ENCODE data around the gene ASB13.

The ASB13 gene

GRCh38 chr10:5650664-5651387 is 15.6 kb downstream of the ASB13 start:
- ChIA-PET POLR2A (no interaction called here), CTCF (interaction anchor here (1.3 to 1.9 kb wide), 2 partner anchors 19 to 21 kb away, joined by 3 to 11 read pairs; no protein-coding TSS in a partner anchor)
- TF ChIP-seq CTCF (IDR thresholded peaks at IDR 0.05; ENCODE audit: control extremely low read depth, extremely low read depth, low read depth, missing control alignments) = no peak
- no peak for DNase-seq (ENCODE audit: extremely low spot score)

DNA sequence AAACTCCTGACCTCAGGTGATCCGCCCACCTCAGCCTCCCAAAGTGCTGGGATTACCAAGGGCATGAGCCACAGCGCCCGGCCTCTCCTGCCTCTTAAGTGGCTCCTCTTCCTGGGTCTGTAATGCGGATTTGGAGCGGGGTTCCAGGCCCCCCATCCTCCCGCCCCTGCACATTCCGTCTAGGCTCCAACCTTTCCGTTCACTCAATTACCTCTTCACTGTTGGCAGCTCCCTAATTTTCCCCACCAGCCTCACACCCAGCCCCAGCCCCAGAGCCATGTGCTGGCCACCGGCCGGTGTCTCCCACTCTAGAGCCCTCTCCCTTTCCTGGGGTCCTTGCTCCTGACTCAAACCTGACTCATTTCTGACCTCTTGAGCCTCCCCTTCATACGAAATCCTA is 16.6 kb downstream of the ASB13 start:
- POLR2A ChIA-PET = no interaction called here
- CTCF ChIA-PET = no interaction called here
- TF ChIP-seq CTCF (IDR thresholded peaks at IDR 0.05; ENCODE audit: control extremely low read depth, extremely low read depth, low read depth, missing control alignments) = no peak
- no peak for DNase-seq (ENCODE audit: extremely low spot score)

DNA sequence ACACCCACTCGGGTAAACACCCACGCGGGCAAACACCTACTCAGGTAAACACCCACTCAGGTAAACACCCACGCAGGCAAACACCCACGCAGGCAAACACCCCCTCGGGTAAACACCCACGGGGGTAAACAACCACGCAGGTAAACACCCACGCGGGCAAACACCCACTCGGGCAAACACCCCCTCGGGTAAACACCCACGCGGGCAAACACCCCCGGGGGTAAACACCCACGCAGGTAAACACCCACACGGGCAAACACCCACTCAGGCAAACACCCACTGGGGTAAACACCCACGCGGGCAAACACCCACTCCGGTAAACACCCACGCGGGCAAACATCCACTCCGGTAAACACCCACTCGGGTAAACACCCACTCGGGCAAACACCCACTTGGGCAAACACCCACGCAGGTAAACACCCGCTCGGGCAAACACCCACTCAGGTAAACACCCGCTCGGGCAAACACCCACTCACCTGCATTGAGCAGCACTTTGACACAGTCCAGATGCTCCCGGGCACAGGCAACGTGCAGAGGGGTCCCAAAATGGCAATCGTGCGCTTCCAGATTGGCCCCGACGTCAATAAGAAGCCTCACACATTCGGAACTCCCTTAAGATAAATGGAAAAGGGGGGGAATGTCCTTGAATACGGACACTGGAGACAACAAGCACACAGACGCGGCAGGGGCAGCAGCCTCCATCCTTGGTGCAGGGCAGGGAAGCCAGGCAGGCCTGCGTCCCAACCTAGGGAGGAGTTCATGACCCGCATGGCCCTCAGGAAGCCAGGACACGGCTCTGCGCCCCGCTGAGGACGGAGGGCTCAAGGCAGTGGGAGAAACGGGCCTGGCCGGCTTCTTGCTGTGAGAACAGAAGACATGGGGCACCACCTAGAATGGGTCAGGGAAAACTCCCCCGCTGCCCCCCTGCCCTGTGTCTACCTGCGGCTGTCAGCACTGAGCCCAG is 17.6 kb downstream of the ASB13 start:
- TF ChIP-seq CTCF (IDR thresholded peaks at IDR 0.05; ENCODE audit: control extremely low read depth, extremely low read depth, low read depth, missing control alignments) = no peak
- ChIA-PET CTCF (no interaction called here), POLR2A (no interaction called here)
- DNase-seq (ENCODE audit: extremely low spot score) = no peak

DNA sequence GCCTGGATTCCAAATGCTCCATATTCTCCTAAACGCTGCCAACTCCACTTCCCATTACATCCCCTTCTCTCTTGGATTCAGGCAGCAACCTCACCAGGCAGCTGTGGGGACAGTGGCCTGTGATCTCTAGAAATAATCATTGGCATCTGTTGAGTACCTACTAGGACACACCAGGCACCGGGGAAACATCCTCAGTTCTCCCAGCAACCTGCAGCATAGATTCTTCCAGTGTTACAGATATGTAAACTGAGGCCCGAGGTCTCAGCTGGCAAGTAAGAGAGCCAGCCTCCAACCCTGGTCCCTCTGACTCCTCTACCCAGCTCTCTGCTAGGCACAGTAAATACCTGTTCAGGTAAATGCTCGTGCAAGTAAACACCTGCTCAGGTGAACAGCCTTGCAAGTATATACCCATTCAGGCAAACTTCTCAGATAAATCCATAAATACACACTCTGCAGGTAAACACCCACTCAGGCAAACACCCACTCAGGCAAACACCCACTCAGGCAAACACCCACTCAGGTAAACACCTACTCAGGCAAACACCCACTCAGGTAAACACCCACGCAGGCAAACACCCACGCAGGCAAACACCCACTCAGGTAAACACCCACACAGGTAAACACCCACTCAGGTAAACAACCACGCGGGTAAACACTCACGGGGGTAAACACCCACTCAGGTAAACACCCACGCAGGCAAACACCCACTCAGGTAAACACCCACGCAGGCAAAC is 18.7 kb downstream of the ASB13 start:
- ChIA-PET POLR2A (no interaction called here), CTCF (interaction anchor here (1.0 to 1.5 kb wide), 3 partner anchors 9 to 25 kb away, joined by 3 to 6 read pairs (median 4); no protein-coding TSS in a partner anchor)
- DNase-seq (ENCODE audit: extremely low spot score) = no peak
- no peak for TF ChIP-seq CTCF (IDR thresholded peaks at IDR 0.05; ENCODE audit: control extremely low read depth, extremely low read depth, low read depth, missing control alignments)

- ChIA-PET CTCF (interaction anchor here (0.9 to 1.5 kb wide), 7 partner anchors 9 to 33 kb away, joined by 3 to 6 read pairs (median 3); no protein-coding TSS in a partner anchor), POLR2A (interaction anchor here (0.5 kb wide), 1 partner anchor 79 kb away, joined by 3 read pairs; no protein-coding TSS in a partner anchor)
- no peak for TF ChIP-seq CTCF (IDR thresholded peaks at IDR 0.05; ENCODE audit: control extremely low read depth, extremely low read depth, low read depth, missing control alignments)
- no peak for DNase-seq (ENCODE audit: extremely low spot score)
Observed at GRCh38 chr10:5645944-5646617, 20.3 kb downstream of the ASB13 start.
